ENCODE results near the gene UCP3. TPM values are rescaled to one million over a fixed set of nuclear protein-coding genes. Genes with fewer than 3 reads are reported as not detected.
A peak's percentile ranks its signal among the peaks of the same experiment; 100 is the strongest.
"Not testable (repeated sequence)": the region's sequence is repeated elsewhere in the genome, so short reads cannot be mapped to it uniquely, and the experiment has no call there.

The UCP3 gene
- polyA plus RNA-seq, 1 donor, result 4.8 TPM

DNA sequence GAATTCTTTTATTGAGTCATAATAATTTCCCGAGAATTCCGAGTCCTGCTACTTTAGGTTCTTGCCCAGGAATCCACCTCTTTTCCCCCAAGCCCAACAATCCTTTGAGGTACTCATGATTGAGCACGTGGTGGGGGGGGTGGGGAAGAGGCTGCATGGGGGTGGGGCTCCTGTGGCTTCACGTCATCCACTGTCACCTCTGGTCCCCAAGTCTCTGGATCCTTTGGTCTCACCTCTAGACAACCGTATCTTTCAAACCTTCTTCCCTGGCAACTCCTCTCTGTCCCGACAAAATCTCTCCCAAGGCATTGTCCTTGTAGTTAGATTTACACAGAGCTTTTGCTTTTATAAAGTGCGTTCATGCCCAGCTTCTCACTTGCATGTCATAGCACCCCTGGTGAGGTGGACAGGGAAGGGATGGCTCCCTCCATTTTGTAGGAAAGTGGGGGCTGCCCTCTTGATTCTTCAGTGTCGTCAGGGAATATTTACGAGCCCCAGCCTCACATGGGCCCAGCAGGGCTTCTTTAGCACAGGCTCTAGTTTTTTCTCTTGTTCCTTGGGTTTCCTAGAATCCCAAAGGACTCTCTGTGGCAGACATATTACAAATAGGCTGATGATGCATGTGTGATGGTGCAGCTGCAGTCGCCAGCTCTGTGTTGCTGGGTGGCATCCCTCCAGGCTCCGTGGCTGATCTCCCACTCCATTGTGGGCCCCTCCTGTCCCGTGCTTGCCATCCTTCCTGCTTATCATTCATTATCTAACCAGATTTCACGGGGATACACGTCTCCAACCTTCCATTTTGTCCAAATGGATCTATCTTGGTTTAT lies 8.4 kb downstream of the UCP3 start:
- no peak for DNase-seq

DNA sequence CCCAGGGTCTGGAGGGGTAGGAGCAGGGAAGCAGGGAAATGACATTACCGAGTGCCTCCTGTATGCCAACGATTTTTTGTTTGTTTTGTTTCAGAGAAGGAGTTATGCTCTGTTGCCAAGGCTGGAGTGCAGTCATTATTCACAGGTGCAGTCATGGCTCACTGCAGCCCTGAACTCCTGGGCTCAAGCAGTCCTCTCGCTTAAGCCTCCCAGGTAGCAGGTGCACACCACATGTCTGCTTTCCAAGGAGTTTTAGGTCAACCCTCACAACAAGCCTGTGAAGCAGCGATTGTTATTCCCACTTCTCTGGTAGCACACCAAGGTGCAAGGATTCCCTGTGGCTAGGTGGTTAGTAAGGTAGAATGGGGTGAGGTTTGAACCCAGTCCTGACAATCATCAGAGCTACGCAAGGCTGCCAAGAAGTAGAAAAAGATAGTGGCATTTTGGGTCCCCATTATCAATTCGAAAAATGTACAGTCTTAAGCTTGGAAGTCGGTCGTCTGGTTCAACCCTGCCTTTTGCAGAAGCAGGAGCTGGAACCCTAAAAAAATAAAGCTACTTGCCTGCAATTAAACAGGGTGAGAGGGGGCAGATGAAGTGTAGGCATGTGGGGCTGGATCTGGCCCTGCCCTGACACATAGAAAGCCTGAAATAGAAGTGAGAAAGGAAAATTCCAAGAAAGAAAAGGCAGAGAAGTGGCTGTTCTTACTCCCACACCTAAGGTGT lies 9.1 kb downstream of the UCP3 start:
- no peak for DNase-seq

GRCh38 chr11:73998846-73999575 lies 9.9 kb downstream of the UCP3 start:
- no peak for DNase-seq

- DNase-seq, result no peak
These were observed 11.6 kb downstream of the UCP3 start for GRCh38 chr11:73997120-73997770.

DNA sequence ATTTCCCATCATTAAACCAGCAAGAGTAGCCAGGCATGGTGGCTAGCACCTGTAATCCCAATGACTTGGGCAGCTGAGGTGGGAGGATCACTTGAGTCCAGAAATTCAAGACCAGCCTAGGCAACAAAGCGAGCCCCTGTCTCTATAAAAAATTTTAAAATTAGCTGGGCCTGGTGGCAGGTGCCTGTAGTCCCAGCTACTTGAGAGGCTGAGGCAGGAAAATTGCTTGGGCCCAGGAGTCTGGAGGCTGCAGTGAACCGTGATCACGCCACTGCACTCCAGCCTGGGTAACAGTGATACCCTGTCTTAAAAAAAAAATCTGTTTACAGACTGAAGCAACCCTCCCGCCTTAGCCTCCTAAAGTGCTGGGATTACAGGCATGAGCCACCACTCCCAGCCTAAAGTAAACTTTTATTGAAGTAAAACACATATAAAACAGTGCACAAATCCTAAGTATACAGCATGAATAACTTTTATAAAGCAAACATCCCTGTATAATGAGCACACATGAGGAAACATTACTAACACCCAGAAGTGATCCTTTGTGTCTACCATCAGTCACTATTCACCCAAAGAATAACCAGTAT lies 12.6 kb downstream of the UCP3 start:
- DNase-seq, result no peak

DNA sequence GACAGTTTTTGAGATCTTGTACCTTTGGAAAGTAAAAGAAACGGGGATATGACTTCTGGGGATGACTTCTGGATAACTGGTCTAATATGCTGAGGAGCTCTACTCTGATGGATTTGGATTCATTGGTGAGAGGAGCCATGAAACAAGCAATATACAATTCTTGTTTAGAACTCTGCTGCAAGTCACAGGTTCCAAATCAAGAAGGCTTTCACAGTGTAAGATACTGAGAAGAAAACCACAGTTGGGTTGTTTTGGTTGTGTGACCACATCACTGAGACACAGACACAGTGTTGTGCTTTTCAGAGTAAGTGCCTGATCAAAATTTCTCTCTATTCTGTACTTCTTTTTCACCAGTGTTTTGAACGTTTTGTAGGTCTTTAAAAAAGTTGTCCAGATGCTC lies 13.2 kb downstream of the UCP3 start:
- DNase-seq, result no peak

- no peak for DNase-seq
These were observed 13.6 kb downstream of the UCP3 start for GRCh38 chr11:73995247-73995646.

GRCh38 chr11:73991471-73992006 lies 17.3 kb downstream of the UCP3 start:
- no peak for DNase-seq

GRCh38 chr11:73990730-73991129 lies 18.2 kb downstream of the UCP3 start:
- no peak for DNase-seq

DNA sequence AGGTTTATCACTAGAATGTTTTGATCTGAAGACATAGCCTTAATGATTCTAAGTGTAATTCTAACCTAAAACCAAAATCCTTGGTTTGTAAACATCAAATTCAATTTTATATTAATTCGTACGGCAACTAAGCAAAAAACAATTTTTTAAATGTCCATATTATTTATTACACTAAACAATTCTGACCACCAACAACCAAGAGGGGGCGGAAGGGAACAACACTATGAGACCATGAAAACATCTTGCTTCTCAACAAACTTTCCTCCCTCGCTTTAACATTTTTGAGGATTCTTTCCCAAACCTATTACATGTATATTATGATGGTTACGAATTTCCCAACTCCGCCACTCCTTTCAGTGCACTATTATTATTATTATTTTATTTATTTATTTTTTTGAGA lies 19.7 kb downstream of the UCP3 start:
- no peak for DNase-seq

GRCh38 chr11:73988227-73988626 lies 20.7 kb downstream of the UCP3 start:
- no peak for DNase-seq

DNA sequence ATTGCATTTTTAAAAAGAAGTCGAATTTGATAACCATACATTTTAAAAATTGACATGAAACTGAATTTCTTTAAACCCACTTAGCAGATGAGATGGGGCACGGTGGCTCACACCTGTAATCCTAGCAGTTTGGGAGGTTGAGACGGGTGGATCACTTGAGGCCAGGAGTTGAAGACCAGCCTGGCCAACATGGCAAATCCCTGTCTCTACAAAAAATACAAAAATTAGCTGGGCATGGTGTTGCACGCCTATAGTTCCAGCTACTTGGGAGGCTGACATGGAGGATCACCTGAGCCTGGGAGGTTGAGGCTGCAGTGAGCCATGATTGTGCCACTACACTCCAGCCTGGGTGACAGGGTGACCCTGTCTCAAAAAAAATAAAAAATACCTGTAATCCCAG lies 23.2 kb downstream of the UCP3 start:
- not testable (repeated sequence) for DNase-seq

DNA sequence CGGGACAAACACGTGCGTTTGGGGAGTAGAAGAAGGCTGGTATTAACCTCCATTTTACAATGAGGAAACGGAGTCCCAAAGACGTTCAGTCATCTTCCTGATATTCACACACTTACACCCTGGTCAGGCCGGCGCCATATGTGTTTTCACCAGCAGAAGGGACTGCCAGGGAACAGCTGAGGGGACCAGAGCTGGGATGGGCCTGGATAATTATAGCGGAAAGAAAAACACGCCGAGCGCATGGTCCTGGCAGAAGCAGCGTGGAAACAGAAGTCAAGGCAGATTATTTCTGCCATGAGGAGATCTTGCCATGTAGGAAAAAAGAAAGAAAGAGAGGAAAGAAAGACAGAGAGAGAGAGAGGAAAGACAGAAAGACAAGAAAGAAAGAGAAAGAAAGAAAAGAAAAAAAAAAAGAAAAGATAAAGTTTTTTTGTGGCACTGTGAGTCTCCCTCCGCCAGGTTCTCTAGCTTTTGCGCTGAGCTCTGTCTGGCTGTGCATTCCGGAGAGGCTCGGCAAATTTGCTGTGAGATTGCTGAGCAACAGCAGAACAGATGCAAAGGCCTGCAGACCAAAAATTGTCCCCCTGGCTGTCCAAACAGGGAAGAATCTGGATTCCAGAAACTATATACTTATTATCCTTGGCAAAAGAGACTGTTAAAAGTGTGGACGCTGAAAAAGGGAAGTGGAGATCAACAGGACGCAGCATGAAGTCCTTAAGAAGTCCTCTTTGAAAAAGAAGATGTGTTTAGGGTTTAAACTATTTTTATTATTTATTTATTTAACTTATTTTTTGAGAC lies 24.9 kb downstream of the UCP3 start:
- no peak for DNase-seq

DNA sequence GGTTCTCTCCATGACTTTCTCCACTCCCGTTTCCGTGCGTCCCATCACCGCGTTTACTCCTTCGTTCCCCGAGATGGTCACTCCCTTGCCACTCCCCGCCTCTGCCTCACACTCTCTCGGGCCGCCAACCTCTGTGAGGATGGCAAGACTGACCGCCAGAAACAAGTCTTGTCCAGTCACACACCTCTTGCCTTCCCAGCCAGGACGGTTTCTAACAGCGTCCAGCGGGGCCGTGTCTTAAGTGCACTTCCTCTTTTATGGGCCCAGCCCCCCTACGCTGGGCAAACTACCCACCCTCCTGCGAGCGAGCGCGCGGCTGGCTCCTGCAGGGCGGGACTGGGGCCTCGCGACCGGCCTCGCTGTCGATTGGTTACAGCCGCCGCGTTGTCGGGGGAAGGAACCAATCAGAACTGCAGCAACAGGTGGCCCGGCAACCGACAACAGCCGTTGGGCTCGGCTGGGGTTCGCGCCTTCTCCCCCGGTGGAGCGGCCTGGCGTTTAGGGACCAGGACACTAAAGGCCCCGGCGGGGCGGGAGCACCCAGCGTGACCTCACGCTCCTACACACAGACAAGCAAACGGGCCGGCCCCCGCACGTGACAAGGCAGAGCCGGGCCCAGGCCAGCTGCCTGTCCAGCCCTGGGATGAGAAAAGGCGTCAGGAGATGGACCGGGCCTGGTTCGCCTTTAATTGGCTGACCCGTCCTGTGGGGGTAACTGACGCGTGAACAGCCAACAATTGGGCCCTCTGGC lies 25.7 kb downstream of the UCP3 start:
- peak; percentile 85 for DNase-seq

DNA sequence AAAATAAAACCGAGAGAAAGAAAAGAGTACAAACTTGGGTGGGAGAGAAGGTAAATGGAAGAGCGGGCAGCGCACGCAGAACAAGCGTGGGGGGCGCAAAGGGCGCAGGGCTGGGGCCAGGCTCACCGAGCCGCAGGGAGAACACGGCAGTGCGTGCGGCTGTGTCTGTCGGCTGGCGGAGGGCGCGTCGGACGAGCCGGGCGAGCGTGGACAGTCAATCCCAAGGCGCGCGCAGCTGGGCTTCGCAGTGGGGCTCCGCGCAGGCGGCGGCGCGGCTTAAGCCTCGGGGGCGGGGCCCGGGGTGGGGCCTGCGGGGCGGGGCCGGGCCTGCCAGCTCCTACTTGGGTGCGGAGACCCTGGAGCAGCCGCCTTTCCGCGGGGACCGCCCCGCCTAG lies 26.3 kb downstream of the UCP3 start, which contains the start of gene UCP2:
UCP2 (minus strand) TSS at position 249 of the 395 bp plus-strand sequence. CDS start 4,465 bp downstream, outside the sequence.
- DNase-seq, result peak; percentile 72

DNA sequence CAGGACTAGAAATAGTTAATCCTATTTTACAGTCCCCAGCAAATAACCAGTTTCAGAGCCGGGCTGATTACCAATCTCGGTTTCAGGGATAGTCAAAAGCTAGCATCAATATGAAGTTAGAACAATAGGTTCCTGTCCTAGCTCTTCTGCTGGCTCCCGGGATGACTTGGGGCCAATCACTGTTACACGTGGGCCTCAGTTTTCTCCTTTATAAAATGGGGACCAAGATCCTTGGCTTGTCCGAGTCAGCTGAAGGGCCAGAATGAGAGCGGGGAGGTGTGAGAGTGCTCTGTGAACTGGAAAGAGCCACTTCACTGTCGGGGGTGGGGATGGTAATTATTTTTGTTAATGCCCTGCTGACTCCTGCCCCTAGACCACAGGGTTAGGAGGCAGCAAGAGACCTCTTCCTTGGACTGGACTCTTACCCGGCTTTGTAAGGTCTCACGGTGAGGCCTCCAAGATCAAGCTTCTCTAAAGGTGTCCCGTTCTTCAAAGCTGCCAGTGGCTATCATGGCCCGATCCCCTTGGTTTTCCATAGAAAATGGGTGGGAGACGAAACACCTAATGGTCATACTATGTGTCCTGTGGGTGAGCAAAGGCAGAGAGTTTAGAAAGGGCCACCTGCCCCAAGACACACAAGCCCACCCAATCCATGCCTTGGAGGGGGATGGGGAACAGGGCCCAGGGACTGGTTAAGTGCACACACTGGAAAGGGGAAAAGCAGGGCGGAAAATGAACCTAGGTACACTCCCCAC lies 27.7 kb downstream of the UCP3 start:
- no peak for DNase-seq

- peak; percentile 54 for DNase-seq
These were observed 28.6 kb downstream of the UCP3 start for GRCh38 chr11:73980001-73980961.

- no peak for DNase-seq
These were observed 30.3 kb downstream of the UCP3 start for GRCh38 chr11:73978576-73979086.
